SK-N-SH (cell line): ENCODE measurements around the gene CALR3. TPM values are rescaled to one million over a fixed set of nuclear protein-coding genes. Genes with fewer than 3 reads are reported as not detected.

Experiments used
- ELF1 ChIP-seq: IDR thresholded peaks from 2 replicates; pipeline ENCODE4 v1.4.0; 2012
- EP300 ChIP-seq, 2 experiments: IDR thresholded peaks; 2 replicates each; pipeline versions ENCODE4 v1.4.0 to v1.6.1; 2012; ENCODE audit warnings: borderline replicate concordance in 1 of 2, low read depth in 1 of 2, low read length in 1 of 2
- FOSL2 ChIP-seq: IDR thresholded peaks from 2 replicates; pipeline ENCODE4 v1.4.0; 2012; ENCODE audit warnings: low read depth, mild to moderate bottlenecking, moderate library complexity, borderline replicate concordance
- FOXJ3 ChIP-seq: sonication (generic); formaldehyde crosslinking; IDR thresholded peaks from 2 replicates; pipeline ENCODE4 v1.5.1; 2020; ENCODE audit warnings: mild to moderate bottlenecking, missing genetic modification reagents
- GABPA ChIP-seq: IDR thresholded peaks from 2 replicates; pipeline ENCODE4 v1.4.0; 2012; ENCODE audit warnings: low read depth, mild to moderate bottlenecking
- MAX ChIP-seq: IDR thresholded peaks from 2 replicates; pipeline ENCODE4 v1.4.0; 2012; ENCODE audit warnings: low read depth
- MXI1 ChIP-seq: IDR thresholded peaks from 2 replicates; pipeline ENCODE4 v1.6.1; 2012; ENCODE audit warnings: mild to moderate bottlenecking, low read depth, low read length, improper control_type of control experiment
- NFIC ChIP-seq: IDR thresholded peaks from 2 replicates; pipeline ENCODE4 v1.4.0; 2012; ENCODE audit warnings: borderline replicate concordance
- NRF1 ChIP-seq: IDR thresholded peaks from 2 replicates; pipeline ENCODE4 v1.6.1; 2012; ENCODE audit warnings: low read depth, mild to moderate bottlenecking, low read length
- RAD21 ChIP-seq: IDR thresholded peaks from 2 replicates; pipeline ENCODE4 v1.6.1; 2012; ENCODE audit warnings: mild to moderate bottlenecking, low read length
- RCOR1 ChIP-seq: fragments of 150-350 bp; IDR thresholded peaks from 2 replicates; pipeline ENCODE4 v1.6.1; 2017; ENCODE audit warnings: antibody characterized with exemption, low read length
- REST ChIP-seq: IDR thresholded peaks from 2 replicates; pipeline ENCODE4 v1.6.1; 2012; ENCODE audit warnings: mild to moderate bottlenecking, low read depth, low read length, moderate library complexity
- RFX5 ChIP-seq: IDR thresholded peaks from 2 replicates; pipeline ENCODE4 v1.6.1; 2012; ENCODE audit warnings: mild to moderate bottlenecking, improper control_type of control experiment, low read length
- RXRA ChIP-seq: IDR thresholded peaks from 2 replicates; pipeline ENCODE4 v1.4.0; 2012; ENCODE audit warnings: low read depth, mild to moderate bottlenecking, borderline replicate concordance
- SIN3A ChIP-seq: IDR thresholded peaks from 2 replicates; pipeline ENCODE4 v1.6.1; 2012; ENCODE audit warnings: low read depth, mild to moderate bottlenecking, low read length, moderate library complexity, borderline replicate concordance
- SMC3 ChIP-seq: IDR thresholded peaks from 2 replicates; pipeline ENCODE4 v1.6.1; 2012; ENCODE audit warnings: low read depth, low read length, improper control_type of control experiment
- TAF1 ChIP-seq: IDR thresholded peaks from 2 replicates; pipeline ENCODE4 v1.6.1; 2012; ENCODE audit warnings: low read depth, mild to moderate bottlenecking, low read length, moderate library complexity, borderline replicate concordance
- TCF12 ChIP-seq: IDR thresholded peaks from 2 replicates; pipeline ENCODE4 v1.4.0; 2012
- TEAD4 ChIP-seq: IDR thresholded peaks from 2 replicates; pipeline ENCODE4 v1.4.0; 2012; ENCODE audit warnings: mild to moderate bottlenecking, borderline replicate concordance; ENCODE audit not compliant: insufficient read depth
- USF1 ChIP-seq: IDR thresholded peaks from 2 replicates; pipeline ENCODE4 v1.4.0; 2012; ENCODE audit warnings: low read depth, borderline replicate concordance
- USF2 ChIP-seq: fragments of 150-350 bp; IDR thresholded peaks from 2 replicates; pipeline ENCODE4 v1.6.1; 2017; ENCODE audit warnings: antibody characterized with exemption, low read length, low read depth, borderline replicate concordance
- ZBTB33 ChIP-seq: IDR thresholded peaks from 2 replicates; pipeline ENCODE4 v1.4.0; 2012; ENCODE audit warnings: low read depth, borderline replicate concordance
- polyA plus RNA-seq, 3 experiments: library from polyadenylated mRNA; depleted of rRNA; stranded (reverse); fragments of >200 nt; gene quantifications; 2 replicates each; pipeline ENCODE4 v1.2.3, GENCODE V29; 2012

CALR3 gene
- polyA plus RNA-seq, 1 of the 3 experiments (the other 2 are of a cell fraction), result not detected

GRCh38 chr19:16457195-16457953 lies 38.6 kb downstream of the CALR3 start (continued):
- no peak for TF ChIP-seq SIN3A
- TF ChIP-seq USF2, result no peak
- TF ChIP-seq FOSL2, result no peak
- no peak; the same call in 1 of the 2 replicates for TF ChIP-seq NFIC
- no peak for TF ChIP-seq SMC3
- no peak for TF ChIP-seq TAF1
- TF ChIP-seq RFX5, result no peak
- TF ChIP-seq RAD21, result peak; percentile 13; the same call in 1 of the 2 replicates
- TF ChIP-seq NRF1, result no peak
- TF ChIP-seq RXRA, result no peak
- peak; percentile 63; the same call in 1 of the 2 replicates for TF ChIP-seq FOXJ3 (CRISPR knock-in tag)
- peak; percentile 71 for TF ChIP-seq MXI1
- no peak for TF ChIP-seq ZBTB33
- peak; percentile 60; the same call in 1 of the 2 replicates for TF ChIP-seq MAX
- no peak; the same call in 1 of the 2 replicates for TF ChIP-seq GABPA
- peak; percentile 56 for TF ChIP-seq RCOR1
- no peak; a peak in 1 of 4 replicates for TF ChIP-seq EP300 (IDR thresholded peaks at IDR 0.05; ENCODE audit: borderline replicate concordance in 1 of 2, low read depth in 1 of 2, low read length in 1 of 2)
- no peak for TF ChIP-seq ELF1
- peak; percentile 70 for TF ChIP-seq TCF12
- no peak for TF ChIP-seq REST
- 0 out of 2 replicates have a peak, but pooled peaks have one; percentile 59 for TF ChIP-seq TEAD4
- no peak for TF ChIP-seq USF1
